Stimulated activated CD8-positive, alpha-beta memory T cell treated with anti-CD3 and anti-CD28 coated beads, Interleukin-12 subunit alpha, Interleukin-12 subunit beta, amount 100 ng/mL, for 24 hours (primary cell): ENCODE results near the gene OGFRL1.

ENCODE experiments used
- DNase-seq: peaks from one replicate; pipeline ENCODE4 v3.0.0-alpha.2; 2020; ENCODE audit errors: extremely low read depth

The OGFRL1 gene

DNA sequence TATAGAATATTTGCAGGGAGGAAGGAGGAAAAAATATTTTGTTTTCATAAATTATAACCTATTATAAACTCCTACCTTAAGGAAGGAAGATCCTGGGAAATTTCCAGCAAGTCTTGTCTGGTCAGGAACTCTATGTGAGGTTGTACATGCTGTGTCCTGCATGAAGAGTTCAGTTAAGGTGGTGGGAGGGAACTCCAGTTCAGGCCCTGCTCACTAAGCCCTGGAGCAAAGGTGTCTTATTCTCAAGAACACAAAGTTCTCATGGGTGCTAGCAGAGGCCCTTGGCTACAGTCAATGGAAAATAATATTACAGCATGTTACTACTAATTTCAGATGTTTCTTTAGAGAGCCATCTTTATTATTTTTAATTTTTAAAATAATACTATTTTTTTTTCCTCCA is 3.8 kb upstream of the OGFRL1 start:
- no peak for DNase-seq

- DNase-seq = no peak
Observed at GRCh38 chr6:71287038-71287437, 1.6 kb upstream of the OGFRL1 start.

GRCh38 chr6:71287926-71288227 is 734 bp upstream of the OGFRL1 start:
- no peak for DNase-seq

- no peak for DNase-seq
Observed at GRCh38 chr6:71289039-71289801, 609 bp downstream of the OGFRL1 start.

- no peak for DNase-seq
Observed at GRCh38 chr6:71289802-71290175, 1.2 kb downstream of the OGFRL1 start.

- no peak for DNase-seq
Observed at GRCh38 chr6:71290611-71291010, 2.0 kb downstream of the OGFRL1 start.

DNA sequence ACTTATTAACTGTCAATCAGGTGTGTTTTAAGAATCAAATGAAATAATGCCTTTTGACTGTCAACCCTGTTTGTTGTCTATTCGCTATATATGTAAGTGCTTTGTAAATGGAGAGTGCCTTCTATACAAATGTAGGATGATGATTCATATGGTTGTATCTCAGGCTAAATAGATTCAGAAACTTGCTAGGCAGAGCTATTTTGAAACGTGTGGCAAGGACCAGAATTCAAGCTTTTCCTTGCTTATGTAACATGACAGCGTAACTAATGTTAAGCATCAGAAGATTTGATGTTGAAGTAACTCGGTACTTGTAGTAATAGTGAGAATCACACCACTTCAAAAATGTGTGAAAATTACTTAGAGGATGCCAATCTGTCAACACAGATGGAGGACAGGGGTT is 3.4 kb downstream of the OGFRL1 start:
- no peak for DNase-seq

- no peak for DNase-seq
Observed at GRCh38 chr6:71294121-71294523, 5.5 kb downstream of the OGFRL1 start.

- no peak for DNase-seq
Observed at GRCh38 chr6:71298459-71298858, 9.8 kb downstream of the OGFRL1 start.

DNA sequence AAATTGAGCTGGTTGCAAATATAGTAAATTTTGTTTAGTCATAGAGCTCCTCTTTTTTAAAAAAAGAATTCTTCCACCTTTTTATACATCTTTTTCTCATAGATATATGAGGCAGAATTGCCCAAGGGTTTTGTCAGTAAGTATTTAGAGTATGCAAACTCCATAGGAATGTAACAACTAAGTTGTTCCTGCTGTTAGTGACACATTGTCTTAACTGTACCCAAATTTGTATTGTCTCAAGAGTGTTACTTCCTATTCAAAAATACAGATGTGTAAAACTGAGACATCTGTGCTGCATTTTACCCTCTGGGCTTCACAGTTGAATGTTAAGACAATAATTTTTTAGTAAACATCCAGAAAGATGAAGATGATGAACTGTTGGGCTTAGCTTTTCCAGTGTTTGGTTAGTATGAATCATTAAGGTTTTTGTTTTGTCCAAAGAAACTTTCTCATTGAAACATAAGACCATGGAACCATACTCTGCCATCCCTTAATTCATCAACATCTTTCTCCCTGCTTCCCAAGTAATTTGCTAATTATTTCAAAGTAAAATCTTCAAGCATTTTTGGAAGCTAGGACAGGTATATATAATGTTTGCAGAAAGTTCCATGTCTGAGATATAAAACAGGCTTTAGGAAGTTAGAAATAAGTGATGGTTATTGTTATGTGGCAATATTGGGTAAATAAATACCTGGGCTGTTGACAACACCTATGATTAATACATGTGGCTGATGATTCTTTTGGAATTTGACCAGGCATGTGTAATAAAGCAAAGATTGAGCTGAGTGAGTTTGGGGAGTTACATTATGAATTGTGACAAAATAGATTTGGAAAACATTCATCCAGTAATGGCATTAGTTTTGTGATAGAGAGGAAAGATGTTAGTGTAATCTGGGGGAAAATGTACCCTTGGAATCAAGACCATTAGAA is 11.2 kb downstream of the OGFRL1 start:
- DNase-seq = no peak

- no peak for DNase-seq
Observed at GRCh38 chr6:71300561-71301168, 12.1 kb downstream of the OGFRL1 start.

- no peak for DNase-seq
Observed at GRCh38 chr6:71301546-71301945, 12.9 kb downstream of the OGFRL1 start.

DNA sequence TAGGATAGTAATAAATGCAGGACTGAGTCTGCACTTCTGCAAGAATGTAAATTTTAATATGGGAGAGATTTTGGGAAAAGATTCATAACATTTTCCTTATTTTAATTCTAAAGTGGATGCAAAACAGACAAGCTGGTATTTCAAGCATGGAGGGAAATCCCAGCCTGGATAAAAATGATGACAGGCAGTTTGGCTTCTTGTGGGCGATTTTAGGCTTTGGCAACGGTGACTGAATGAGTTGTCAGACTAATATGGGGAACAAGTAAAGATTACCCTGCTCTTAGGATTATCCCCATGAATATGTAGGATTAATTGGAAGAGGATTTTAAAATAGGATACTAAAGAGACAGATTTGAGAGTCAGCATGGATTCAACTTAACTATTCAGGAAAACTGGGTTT is 21.0 kb downstream of the OGFRL1 start:
- DNase-seq = no peak

DNA sequence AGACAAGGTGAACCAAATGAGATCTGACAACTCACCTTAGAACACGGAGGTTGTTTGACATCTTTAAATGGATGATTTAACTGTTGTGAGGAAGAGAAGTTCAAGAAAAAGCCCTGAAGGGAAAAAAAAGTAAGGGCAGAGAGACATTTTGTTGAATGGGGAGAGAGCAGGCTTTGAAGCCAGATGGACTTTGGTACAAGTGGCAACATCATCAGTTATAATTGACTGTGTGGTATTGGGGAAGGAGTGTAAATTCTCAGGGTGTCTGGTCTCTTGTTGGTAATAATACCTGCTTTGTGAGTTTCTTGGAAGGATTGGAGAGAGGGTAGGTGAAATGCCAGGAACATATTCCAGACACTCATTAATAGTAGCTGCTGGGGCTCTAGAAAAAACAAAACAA is 21.6 kb downstream of the OGFRL1 start:
- DNase-seq = no peak

- DNase-seq = no peak
Observed at GRCh38 chr6:71312089-71312488, 23.5 kb downstream of the OGFRL1 start.

- DNase-seq = no peak
Observed at GRCh38 chr6:71317441-71317840, 28.8 kb downstream of the OGFRL1 start.

DNA sequence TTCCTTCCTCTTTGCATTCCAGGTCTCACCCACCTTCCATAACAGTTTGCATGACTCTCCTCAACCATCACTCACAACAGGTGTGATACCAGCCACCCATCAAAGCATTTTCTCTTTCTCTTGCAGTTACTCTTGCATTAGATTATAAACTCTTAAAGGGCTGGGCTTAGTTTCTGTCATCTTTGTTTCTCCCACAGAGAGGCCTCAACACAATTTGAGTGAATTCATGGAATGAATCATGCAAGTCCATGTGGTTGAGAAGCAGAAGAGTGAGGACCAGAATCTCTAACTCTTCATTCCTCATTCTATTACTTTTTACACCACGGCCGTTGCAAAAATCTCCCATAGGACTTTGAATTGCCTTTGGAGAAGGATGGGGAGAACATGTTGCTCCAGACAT is 31.4 kb downstream of the OGFRL1 start:
- no peak for DNase-seq

DNA sequence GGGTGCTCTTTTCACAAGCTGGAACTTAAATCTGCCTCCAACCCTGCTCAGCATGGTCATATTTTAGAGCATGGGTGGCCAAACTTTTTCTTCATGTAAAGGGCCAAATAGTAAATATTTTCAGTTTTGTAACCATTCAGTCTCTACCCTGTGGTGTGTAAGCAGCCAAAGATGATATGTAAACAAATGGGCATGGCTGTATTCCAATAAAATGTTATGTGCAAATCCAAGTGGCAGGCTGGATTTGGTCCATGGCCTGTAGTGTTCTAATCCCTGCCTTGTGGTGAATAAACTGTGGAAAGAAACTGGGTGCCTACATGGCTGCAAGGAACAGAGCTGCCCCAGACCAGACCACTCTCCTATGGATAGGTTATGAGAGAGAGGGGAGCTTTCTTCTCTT is 32.7 kb downstream of the OGFRL1 start:
- DNase-seq = no peak

- DNase-seq = no peak
Observed at GRCh38 chr6:71324194-71324785, 35.7 kb downstream of the OGFRL1 start.

DNA sequence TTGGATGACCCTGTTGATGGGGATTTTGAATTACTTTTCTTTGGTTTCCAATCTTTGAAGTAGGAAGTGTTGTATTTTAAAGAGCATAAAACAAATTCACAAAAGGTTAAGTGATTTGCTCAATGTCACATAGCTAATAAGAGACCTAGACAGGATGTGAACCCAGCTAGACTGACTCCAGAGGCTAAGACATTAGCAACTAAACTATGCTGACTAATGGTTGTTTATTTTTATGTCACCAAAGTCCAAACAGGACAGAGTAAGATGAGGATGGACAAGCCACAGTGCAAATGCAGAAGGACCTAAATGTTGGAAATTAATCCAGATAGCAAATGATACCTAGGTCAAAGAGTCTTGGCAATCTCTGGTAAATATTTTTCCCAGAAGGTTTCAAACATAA is 38.0 kb downstream of the OGFRL1 start:
- no peak for DNase-seq

DNA sequence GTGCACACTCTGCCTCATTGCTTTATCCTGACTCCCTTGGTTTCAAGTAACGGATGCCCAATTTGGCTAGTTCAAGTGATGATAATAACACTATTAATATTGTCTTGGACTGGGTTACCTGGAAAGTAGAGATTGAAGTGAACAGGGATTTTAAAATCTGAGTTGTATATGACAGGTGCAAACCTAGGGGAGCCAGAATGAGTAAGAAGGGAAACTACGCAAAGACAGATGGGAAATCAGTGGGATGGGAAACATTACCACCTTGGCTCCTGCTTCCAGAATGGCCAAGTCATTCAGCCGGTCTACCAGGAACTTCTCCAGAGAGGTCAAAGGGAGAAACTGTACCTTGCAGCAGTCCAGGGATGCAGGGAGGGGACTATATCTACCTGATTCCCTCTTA is 41.9 kb downstream of the OGFRL1 start:
- DNase-seq = no peak

DNA sequence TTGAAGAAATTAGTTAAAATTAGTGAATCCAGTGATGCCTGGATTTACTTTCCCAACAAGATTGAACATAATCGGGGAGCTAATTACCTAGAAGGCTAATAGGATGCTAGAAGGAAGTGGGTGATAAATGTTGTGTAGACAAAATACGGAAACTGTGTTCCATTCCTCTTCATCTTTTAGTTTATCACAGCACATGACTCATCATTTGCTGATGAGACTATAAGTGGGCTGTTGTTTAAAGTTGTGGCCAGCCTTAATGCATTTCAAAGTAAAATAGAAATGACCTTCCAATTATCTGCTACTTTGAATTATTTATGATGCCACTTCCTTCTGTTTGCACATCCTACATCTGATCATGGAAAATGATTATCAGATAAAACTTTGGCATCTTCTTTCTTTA is 43.4 kb downstream of the OGFRL1 start:
- DNase-seq = no peak

- no peak for DNase-seq
Observed at GRCh38 chr6:71333050-71333449, 44.4 kb downstream of the OGFRL1 start.
